Activated CD8-positive, alpha-beta memory T cell treated with anti-CD3 and anti-CD28 coated beads for 24 hours (primary cell): ENCODE measurements around the gene WNK2.

ENCODE experiments used
- DNase-seq: peaks from one replicate; pipeline ENCODE4 v3.0.0-alpha.2; 2020

Gene WNK2

DNA sequence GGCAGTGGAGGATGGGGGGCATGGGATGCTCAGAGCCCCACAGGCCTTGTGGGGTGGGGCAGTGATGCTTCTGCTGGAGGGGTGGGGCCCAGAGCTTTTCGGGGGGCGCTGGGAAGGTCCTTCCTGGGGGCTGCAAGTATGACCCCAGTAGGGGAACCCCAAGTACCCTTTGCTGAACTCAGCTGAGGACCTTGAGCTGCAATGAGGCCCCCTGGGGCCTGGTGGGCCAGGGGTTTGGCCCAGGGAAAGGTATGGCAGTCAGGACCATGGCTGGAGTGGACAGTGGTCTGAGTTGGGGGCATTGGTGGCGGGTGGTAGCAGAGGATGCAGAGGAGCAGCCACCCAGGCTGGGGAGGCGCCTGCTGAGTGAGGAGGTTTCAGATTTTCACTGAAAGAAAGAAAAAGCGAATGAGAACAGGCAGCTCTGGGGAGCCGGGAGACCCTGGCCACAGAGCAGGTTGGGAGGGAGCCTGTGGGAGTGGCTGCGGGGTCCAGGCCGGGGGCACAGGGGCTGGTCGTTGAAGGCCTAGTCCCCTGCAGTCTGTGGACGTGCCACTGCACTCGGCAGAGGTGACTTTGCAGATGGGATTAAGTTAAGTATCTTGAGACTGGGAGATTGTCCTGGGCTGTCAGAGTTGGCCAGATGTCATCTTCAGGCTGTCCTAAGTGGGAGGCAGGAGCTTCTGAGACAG is 19.2 kb downstream of the WNK2 start:
- no peak for DNase-seq

DNA sequence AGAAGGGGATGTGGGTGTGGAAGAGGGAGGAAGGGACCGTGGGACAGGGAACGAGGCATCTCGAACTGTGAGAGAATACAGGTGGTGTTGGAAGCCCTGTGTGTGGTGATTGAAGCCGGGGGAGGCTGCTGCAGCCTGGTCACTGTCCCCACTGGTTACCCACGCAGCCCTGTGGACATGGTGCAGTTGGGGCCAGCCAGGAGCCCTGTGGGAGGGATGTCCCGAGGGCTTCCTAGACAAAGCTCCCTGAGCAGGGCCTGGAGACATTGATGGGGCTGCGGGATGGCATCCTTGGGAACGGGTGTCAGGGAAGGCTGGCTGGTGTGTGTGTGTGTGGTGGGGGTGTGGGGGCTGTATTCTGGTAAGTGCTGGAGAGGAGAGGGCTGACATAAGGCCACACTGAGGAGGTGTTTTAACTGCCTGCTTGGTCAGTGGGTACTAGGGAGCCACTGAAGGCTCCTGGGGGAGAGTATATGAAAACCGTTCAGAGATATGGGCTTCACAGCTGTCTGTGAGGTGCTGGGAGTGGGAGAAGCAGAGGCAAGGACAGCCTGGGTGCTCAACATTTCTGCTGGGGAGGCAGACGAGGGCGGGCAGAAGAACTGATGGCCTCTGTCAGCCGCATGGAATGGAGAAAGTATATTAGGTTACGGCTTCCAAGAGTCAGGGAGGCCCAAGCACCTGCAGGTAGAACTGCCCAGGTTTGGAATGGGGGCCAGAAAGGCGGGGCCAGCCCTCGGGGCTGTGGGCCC is 20.0 kb downstream of the WNK2 start:
- DNase-seq, result no peak

DNA sequence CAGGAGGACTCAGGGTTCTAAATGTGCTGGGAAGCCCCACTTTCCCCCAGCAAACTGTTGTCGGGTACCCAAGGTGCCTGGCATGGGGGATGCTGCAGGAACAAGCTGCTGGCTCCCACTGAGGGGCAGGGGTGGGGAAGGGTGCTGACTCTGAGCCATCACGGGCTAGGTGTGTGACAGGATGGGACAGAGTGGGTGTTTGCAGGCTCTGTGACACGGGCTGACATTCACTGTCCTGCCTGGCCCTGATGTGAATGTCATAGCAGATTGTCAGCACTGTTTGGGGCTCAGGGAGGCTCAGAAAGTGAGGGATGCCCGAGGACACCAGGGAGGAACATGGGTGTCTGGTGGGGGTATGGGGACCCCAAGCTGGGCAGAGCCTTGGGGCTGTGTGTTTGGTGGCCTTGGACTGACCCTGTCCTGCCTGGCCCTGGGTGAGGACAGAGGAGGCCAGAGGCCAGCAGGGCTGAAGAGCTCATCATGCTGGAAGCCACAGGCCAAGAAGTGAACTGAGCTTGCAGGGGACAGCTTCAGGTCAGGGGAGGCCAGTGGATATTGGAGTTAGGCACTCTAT is 20.6 kb downstream of the WNK2 start:
- no peak for DNase-seq

DNA sequence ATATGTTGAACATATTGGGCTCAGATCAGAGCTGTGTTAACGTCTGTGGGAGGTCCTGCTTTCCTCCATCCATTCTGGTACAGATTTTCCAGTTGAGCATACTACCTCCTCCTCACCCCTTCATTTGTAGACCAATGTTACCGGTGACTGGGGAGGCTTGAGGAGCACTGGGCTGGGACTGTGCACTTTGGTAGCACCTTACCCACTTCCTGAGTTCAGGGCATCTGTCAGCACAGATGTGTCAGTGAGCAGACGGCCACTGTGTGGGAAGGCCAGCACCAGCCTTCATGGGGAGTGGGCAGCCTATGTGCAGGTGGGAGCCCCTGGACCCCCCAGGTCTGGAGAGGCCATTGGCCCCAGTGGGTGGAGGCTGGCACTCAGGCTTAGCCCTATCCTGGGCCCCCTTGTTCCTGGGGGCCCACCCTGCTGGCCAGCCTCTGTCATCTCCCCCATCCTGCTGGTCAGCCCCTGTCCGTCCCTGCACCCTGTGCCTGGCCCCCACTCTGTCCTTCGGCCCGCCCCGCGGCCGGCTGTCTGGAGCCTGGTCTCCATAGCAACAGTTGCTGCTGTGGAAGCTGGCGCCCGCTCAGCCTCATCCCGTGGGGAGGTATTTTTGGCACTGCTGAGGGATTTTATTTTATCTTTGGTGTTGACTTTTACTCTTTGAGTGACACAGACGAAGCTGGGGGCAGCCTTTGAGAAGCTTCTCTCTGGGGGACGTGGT is 21.3 kb downstream of the WNK2 start:
- DNase-seq, result no peak

DNA sequence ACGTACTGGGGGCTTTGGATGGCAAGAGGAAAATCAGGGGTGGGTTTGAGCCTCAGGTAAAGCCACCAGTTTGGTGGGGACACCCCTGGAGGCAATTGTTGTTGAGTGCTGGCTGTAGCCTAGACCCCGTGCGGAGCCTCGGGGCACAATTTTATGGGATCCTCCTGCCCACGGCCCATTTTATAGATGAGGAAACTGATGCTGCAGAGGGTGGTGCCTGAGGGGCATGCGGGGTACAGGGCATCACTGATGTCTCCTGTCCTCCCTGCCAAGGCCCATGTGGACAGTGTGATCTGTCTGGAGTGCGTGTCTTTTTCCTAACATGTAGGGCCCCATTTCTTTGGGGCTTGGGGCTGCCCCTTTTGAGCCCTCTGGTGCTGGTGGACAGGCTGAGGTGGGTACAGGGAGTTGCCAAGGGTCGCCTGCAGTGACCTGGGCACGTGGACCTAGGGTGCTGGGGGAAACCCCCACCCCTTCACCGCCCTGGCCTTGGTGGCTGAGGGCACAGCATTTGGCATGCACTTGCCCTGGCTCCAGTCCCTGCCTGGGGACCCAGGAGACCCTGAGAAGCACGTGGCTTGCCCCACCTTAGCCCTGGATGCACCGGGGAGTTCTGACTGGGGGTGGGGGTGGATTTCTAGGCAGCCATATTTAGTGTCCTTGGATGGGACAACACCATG is 22.1 kb downstream of the WNK2 start:
- no peak for DNase-seq

DNA sequence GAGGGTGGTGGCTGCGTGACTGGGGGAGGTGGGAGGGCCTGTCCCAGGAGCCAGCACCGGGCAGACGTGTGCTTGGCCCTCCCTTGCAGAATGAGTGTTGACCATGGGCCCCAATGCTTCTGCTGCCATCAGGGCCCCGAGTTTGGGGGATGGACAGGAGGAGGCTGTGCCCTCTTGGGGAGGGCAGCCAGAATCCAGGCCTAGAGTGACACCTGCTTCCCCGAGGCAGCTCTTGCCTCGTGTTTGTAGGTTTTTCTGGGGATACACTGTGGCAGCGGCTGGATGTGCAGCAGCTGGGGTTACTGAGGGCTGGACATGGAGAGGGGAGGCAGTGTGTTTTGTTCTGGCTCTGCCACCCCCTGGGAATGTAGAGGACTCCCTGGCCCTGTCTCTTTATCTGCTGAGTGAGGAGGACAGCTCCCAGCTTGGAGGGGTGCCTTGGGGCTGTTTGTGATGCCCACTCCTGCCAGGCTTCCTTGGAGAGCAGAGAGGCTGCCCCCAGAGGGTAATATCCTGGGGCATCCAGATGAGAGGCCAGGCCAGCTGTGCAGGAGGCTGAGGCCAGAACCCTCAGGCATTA is 22.7 kb downstream of the WNK2 start:
- no peak for DNase-seq

DNA sequence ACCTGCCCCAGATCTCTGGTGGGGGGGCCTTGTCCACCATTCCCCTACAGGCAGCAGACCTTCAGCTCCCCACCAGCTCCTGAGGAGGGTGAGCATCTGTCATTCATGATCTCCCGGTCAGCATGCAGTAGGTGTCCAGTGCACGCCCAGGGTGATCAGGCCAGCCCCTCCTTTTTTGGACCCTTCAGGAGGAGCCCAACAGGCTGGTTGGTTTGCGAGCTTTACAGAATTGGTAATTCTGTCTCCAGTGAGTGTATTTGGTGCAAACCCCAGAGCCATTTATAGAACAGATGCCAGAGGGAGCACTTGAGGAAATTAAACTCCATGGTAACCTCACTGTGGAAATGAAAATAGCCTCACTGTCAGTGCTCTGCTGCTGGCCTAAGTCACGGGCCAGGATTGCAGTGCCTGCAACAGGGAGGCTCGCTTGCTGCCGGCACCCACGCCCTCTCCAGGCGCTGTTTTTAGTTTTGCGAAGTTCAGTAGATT is 23.4 kb downstream of the WNK2 start:
- no peak for DNase-seq

DNA sequence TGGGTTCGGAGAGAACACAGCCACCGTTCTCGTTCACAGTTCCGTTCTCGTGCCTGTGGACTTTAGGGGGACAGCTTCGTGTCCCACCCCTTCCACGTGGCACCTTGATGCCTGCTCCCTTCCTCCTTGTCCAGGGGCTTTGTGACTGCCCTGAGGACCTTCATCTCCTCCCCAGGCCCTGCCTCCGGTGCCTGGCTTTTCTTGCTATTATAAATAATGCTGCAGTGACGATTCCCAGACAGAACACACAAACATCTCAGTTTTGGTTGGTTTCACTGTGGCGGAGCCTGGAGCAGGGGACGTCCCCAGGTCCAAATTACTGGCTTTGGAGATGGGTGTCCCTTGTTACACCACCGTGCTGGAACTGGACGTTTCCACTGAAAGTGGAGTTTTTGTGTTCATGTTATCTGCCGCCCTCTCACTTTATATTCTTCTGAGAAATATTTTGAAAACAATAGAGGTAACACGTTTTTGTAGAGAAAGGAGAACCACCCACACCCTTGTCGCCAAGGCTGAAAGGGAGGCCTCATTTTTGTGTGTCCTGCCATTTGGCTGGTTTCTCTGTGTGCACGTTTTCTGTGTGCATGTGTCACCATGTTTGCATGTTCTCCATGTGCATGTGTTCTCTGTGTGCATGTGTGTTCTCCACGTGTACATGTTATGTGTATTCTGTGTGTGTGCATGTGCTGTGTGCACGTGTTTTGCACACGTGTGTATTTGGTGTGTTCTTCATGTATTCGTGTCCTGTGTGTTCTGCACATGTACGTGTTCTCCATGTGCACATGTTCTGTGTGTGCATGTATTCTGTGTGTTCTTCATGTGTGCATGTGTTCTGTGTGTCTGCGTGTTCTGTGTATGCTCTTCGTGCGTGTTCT is 24.2 kb downstream of the WNK2 start:
- DNase-seq, result no peak

DNA sequence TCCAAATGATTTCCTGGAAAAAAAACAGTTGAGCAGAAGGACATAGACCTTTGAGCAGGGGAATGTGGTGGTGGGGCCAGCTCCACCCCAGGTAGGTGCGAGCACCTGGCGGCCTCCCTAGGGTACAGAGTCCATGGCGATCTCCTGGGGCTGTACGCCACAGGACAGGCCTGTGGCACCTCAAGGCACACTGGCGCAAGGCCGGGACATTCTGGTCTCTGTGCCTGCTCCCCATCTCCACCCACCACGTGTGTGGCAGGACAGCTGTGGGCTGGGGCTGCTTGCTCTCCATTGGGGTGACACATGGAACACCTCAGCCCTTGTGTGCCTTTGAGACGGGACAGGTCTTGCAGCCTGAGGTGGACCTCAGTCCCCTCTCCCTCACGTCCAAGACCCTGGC is 25.2 kb downstream of the WNK2 start:
- DNase-seq, result no peak

DNA sequence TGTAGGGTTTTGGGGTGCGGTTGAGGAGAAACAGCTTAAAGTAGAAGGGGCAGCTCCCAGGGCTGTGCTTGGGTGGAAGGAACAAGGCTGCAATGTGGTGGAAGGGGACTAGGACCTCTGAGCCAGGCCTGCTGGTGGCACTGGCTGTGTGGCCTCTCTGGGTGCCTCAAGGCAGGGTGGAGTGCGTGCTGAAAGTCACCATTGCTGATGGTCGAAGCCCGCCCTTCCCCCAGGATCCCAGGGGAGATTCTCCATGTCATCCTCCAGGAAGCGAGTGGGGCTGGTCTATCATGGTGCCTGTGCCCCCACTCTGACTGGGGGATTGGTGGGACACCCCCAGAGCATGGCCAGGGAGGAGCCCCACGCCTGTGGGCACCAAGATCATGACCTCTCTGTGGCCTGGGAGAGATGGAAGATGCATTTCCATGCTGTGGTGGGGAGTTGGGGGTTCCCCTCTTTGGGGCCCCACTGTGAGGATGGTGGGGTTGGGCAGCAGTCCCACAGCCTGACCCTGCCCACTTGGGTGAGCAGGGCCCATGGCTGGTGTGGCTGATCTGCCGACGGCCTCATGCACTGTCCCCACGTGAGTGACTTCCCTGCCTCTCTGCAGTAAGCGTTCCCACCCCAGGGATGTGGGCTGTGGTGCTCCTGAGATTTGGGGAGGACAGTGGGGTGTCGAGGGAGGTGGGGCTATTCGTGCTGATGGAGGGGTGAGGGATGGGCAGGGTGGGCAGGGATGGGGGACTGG is 25.8 kb downstream of the WNK2 start:
- no peak for DNase-seq

DNA sequence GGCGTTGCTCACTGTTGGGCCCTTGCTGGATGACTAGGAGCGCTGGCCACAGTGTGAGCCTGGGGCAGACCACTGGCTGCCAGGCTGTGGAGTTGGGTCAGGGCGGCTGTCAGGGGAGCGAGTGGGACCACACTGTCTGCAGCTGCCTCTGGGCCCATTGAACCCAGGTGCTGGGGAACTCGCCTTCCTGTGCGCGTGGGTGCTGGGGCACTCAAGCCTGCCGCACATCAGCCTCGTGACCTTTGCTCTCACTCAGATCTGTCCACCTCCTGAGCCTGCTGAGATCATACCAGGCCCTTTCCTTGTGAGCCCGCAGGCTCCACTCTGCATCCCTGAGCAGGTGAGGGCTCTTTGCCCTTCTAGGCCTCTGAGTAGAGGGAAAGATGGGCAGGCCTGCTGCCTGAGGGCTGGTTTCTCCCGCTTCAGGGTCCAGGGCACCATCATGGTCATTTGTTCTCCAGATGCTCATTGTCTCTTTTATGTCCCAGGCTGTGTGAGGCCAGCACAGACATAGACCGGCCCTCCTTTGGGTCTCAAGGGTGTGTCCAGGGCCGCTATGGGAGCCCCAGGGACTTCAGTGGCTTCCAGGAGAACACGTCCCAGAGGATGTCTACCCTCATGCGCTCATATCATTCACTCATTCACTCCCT is 26.5 kb downstream of the WNK2 start:
- DNase-seq, result no peak

DNA sequence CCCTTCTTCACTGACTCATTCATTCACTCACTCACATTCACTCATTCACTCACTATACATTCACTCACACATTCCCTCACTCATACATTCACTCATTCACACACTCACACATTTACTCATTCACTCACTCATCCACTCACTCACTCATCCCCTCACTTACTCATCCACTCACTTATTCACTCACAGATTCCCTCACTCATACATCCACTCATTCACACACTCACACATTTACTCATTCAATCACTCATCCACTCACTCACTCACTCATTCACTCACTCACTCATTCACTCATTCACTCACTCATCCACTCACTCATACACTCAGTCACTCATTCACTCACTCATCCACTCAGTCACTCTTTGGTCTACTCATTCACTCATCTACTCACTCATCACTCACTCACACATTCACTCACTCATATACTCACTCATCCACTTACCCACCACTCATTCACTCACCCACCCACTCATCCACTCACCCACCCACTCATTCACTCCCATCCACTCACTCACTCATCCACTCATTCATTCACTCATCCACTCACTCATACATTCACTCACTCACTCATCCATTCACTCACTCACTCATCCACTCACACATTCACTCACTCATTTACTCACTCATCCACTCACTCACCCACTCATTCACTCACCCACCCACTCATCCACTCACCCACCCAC is 27.2 kb downstream of the WNK2 start:
- DNase-seq, result no peak

DNA sequence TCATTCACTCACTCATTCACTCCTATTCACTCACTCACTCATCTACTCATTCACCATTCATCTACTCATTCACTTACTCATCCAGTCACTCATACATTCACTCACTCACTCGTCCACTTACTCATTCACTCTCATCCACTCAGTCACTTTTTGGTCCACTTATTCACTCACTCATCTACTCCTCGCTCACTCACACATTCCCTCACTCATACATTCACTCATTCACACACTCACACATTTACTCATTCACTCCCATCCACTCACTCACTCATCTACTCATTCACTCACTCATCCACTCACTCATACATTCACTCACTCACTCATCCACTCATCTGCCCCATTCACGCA is 27.7 kb downstream of the WNK2 start:
- no peak for DNase-seq

DNA sequence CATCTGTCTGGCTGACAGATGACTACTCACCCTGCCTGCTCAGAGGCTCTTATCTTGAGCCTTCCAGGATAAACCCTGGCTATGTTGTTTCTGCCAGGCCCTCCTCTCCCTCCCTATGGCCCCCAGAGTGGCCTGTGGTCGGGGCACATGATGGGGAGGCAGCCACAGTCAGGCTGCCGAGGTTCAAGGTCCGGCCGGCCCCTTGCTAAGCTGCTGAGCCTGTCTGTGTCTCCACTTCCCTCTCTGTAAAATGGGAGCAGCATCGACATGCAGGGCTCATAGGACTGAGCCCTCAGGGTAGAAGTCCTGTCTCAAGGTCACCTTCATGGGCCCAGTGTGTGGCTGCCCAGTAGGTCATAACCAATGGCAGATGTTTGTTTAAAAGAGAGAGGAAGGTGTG is 28.5 kb downstream of the WNK2 start:
- DNase-seq, result no peak

DNA sequence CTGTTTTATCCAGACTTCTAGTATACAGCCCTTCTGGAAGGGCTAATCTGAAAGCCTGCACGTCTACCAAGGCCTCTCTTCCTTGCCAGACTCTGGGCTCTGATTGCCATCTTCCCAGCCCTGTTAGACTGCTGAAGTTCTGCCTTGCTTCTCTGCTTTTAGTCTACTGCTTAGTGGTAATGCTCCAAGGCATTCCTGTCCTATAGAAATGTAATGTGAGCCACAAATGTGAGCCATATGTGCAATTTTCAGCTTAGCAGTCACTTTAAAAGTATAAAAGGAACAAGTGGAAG is 32.1 kb downstream of the WNK2 start:
- no peak for DNase-seq

DNA sequence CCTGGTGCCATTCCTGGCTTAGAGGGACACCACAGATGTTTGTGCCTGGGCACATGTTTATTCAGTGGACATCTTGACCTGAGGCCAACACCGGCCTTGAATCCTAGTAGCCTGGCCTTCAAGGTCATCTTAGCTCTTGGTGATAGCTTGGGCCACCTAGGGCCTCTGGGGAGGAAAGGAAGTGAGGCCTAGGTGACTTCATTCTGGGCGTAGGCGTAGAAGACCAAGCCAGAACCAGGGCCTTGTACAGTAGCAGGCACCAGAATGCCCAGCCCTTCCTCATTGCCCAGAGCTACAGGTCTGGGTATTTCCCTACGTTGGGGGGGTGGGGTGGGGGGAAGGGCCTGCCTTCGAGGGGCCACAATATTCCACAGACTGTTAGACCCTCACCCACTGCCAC is 33.8 kb downstream of the WNK2 start:
- DNase-seq, result no peak

DNA sequence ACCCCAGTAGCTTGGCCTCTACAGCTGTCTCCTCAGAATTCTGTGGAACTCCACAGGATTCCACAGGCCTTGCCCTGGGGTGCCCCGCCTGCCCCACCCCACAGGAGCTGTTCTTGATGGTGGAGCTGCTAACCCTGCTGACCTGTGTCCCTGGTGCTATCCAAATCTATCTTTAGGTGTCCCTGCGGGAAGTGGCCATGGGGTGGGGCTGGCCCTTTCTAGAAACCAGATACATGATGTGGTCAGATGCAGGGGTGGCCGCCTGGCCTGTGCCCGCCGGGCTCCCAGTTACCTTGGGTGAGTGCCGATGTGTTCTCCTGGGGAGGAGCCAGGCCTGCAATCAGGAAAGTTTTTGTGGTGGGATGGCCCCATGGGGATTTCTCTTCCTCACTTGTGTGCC is 34.2 kb downstream of the WNK2 start:
- no peak for DNase-seq

DNA sequence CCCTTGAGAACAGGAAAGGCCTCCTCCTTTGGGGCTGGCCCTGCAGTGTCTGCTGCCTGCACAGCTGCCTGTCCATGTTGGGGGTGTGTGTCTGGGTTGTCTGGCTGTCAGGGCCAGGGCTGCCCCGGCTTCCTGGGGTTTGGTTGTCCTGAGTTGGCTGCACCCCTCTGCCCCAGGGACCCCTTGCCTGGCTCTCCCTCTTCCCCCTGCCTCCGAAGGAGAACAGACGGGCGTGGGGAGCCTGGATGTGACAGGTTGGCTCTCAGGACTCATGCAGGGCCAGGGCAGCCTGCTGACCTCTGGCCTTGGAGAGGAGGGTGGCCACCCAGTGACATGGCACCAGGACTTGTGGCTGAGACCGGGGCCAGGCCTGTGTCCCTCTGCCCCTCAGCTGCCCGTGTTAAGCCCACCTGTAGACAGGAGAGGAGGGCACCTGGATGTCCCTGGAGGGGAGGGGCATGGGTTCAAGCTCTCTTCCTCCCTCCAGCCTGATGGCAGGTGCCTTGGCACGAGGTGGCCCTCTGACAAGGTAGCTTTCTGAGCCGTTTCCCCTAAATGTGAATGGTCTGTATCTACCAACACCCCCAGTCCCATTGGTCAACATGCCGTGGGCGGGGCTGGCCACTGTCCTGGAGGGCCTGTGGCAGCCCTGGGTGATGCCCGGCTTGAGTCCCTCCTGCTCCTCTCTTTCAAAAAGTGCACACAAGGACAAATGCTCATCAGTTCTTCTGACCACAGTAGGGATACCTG is 34.9 kb downstream of the WNK2 start:
- DNase-seq, result no peak

DNA sequence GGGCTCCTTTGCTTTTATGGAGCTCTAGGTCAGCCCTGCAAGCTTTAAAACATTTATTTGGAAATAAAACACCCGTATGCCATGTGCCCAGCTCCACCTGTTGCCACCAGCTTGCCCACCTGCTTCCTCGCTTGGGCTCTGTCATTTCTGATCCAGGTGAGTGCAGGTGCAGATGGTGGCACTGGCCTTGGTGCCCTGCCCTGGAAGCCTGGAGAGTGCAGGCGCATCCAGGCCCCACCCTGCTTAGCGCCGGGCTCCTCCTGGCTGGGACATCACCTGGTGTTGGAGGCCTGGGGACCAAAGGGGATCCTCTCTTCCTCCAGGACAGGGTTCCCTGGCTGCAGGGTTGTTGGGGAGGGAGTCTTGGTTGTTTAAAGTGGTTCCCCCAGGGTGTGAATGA is 35.8 kb downstream of the WNK2 start:
- no peak for DNase-seq
